Measurements from ENCODE around the gene CCDC171.
"Not testable (repeated sequence)": the region's sequence is repeated elsewhere in the genome, so short reads cannot be mapped to it uniquely, and the experiment has no call there.

Gene CCDC171

GRCh38 chr9:15553528-15553898 lies 670 bp downstream of the CCDC171 start:
- no peak for DNase-seq (ENCODE audit: low read depth in 2 of 2)

- DNase-seq (ENCODE audit: low read depth in 2 of 2), result no peak
Observed at GRCh38 chr9:15570769-15571168, 17.9 kb downstream of the CCDC171 start.

- no peak for DNase-seq (ENCODE audit: low read depth in 2 of 2)
Observed at GRCh38 chr9:15572200-15572770, 19.4 kb downstream of the CCDC171 start.

GRCh38 chr9:15576350-15577050 lies 23.7 kb downstream of the CCDC171 start:
- DNase-seq (ENCODE audit: low read depth in 2 of 2), result no peak

GRCh38 chr9:15578714-15579113 lies 25.9 kb downstream of the CCDC171 start:
- DNase-seq (ENCODE audit: low read depth in 2 of 2), result no peak

- DNase-seq (ENCODE audit: low read depth in 2 of 2), result no peak
Observed at GRCh38 chr9:15584379-15584778, 31.5 kb downstream of the CCDC171 start.

GRCh38 chr9:15592317-15592716 lies 39.5 kb downstream of the CCDC171 start:
- no peak for DNase-seq (ENCODE audit: low read depth in 2 of 2)

GRCh38 chr9:15592940-15593339 lies 40.1 kb downstream of the CCDC171 start:
- DNase-seq (ENCODE audit: low read depth in 2 of 2), result not testable (repeated sequence)

GRCh38 chr9:15600666-15601330 lies 48.0 kb downstream of the CCDC171 start:
- DNase-seq (ENCODE audit: low read depth in 2 of 2), result not testable (repeated sequence)

GRCh38 chr9:15606643-15607472 lies 54.0 kb downstream of the CCDC171 start:
- no peak for DNase-seq (ENCODE audit: low read depth in 2 of 2)

- no peak for DNase-seq (ENCODE audit: low read depth in 2 of 2)
Observed at GRCh38 chr9:15612962-15613361, 60.1 kb downstream of the CCDC171 start.

- no peak for DNase-seq (ENCODE audit: low read depth in 2 of 2)
Observed at GRCh38 chr9:15617782-15618181, 64.9 kb downstream of the CCDC171 start.

GRCh38 chr9:15618540-15619331 lies 65.9 kb downstream of the CCDC171 start:
- DNase-seq (ENCODE audit: low read depth in 2 of 2), result no peak

- DNase-seq (ENCODE audit: low read depth in 2 of 2), result no peak
Observed at GRCh38 chr9:15622318-15622971, 69.6 kb downstream of the CCDC171 start.

GRCh38 chr9:15635752-15636151 lies 82.9 kb downstream of the CCDC171 start:
- DNase-seq (ENCODE audit: low read depth in 2 of 2), result no peak

GRCh38 chr9:15640121-15640520 lies 87.3 kb downstream of the CCDC171 start:
- no peak for DNase-seq (ENCODE audit: low read depth in 2 of 2)

- DNase-seq (ENCODE audit: low read depth in 2 of 2), result no peak
Observed at GRCh38 chr9:15641291-15641690, 88.4 kb downstream of the CCDC171 start.

- no peak for DNase-seq (ENCODE audit: low read depth in 2 of 2)
Observed at GRCh38 chr9:15642369-15642962, 89.6 kb downstream of the CCDC171 start.

- no peak for DNase-seq (ENCODE audit: low read depth in 2 of 2)
Observed at GRCh38 chr9:15670246-15670645, 117.4 kb downstream of the CCDC171 start.

GRCh38 chr9:15670894-15671293 lies 118.1 kb downstream of the CCDC171 start:
- DNase-seq (ENCODE audit: low read depth in 2 of 2), result no peak

GRCh38 chr9:15693701-15694100 lies 140.9 kb downstream of the CCDC171 start:
- no peak for DNase-seq (ENCODE audit: low read depth in 2 of 2)
